ENCODE measurements around the gene FTO. TPM values are rescaled to one million over a fixed set of nuclear protein-coding genes. Genes with fewer than 3 reads are reported as not detected.

FTO gene
- total and polyA plus RNA-seq, 9 donors = 45.0 to 71.1 (median 55.6) TPM

GRCh38 chr16:54099627-54100026 is 395.7 kb downstream of the FTO start:
- H3K27ac ChIP-seq (ENCODE audit: low read length) = no peak overlapping the region
- no peaks in the 10 kb centered on the region for H3K4me1 ChIP-seq (ENCODE audit: control insufficient read depth, insufficient read depth, low read length)
- WGBS (ENCODE audit: insufficient coverage) = 40% methylated on average over 1 of the region's 5 CpGs
- no peak for DNase-seq
- peaks cover 9% of the 10 kb centered on the region for H3K9me3 ChIP-seq (replicated peaks; ENCODE audit: control insufficient read depth, low read depth, low read length)
- H3K36me3 ChIP-seq (ENCODE audit: control insufficient read depth, insufficient read depth, low read length) = peaks cover 7% of the 10 kb centered on the region
- H3K27me3 ChIP-seq (ENCODE audit: control insufficient read depth, insufficient read depth, low read length) = no peaks in the 10 kb centered on the region
- no peak overlapping the region for H3K4me3 ChIP-seq (ENCODE audit: low read length)

- 53% methylated on average over 2 of the region's 10 CpGs for WGBS (ENCODE audit: insufficient coverage)
- H3K27me3 ChIP-seq (ENCODE audit: control insufficient read depth, insufficient read depth, low read length) = no peaks in the 10 kb centered on the region
- H3K9me3 ChIP-seq (replicated peaks; ENCODE audit: control insufficient read depth, low read depth, low read length) = no peaks in the 10 kb centered on the region
- no peak overlapping the region for H3K27ac ChIP-seq (ENCODE audit: low read length)
- H3K36me3 ChIP-seq (ENCODE audit: control insufficient read depth, insufficient read depth, low read length) = no peaks in the 10 kb centered on the region
- DNase-seq = no peak
- H3K4me3 ChIP-seq (ENCODE audit: low read length) = no peak overlapping the region
- no peaks in the 10 kb centered on the region for H3K4me1 ChIP-seq (ENCODE audit: control insufficient read depth, insufficient read depth, low read length)
Measured at GRCh38 chr16:54102888-54103866, 399.2 kb downstream of the FTO start.

DNA sequence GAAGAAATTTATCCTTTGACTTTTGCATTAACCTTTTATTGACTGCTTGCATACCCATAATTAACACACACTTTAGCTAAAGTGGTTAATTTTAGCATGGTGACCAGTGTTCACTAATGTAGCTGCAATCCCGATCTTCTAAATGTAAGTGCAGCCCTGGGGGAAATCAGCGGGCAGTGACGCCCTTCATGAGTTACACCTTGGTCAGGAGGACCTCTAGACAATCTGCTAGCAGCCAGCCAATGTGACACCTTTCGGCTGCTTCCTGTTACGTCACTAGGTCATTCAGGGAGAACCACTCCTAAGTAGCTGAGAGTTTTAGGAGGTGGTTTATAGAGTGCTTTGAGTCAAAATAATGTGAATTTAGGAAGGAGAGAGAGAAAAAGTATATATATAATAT is 402.1 kb downstream of the FTO start:
- Histone ChIP-seq H3K4me3 (ENCODE audit: low read length) (no peak overlapping the region), H3K4me1 (ENCODE audit: control insufficient read depth, insufficient read depth, low read length) (no peaks in the 10 kb centered on the region), H3K9me3 (replicated peaks; ENCODE audit: control insufficient read depth, low read depth, low read length) (no peaks in the 10 kb centered on the region), H3K27ac (ENCODE audit: low read length) (no peak overlapping the region), H3K36me3 (ENCODE audit: control insufficient read depth, insufficient read depth, low read length) (no peaks in the 10 kb centered on the region), H3K27me3 (ENCODE audit: control insufficient read depth, insufficient read depth, low read length) (no peaks in the 10 kb centered on the region)
- WGBS (ENCODE audit: insufficient coverage) = 100% methylated on average over 3 of the region's 5 CpGs
- no peak for DNase-seq

- H3K4me3 ChIP-seq (ENCODE audit: low read length) = no peak overlapping the region
- H3K36me3 ChIP-seq (ENCODE audit: control insufficient read depth, insufficient read depth, low read length) = peaks cover 10% of the 10 kb centered on the region
- 83% methylated on average over 1 of the region's 7 CpGs for WGBS (ENCODE audit: insufficient coverage)
- H3K27ac ChIP-seq (ENCODE audit: low read length) = no peak overlapping the region
- H3K27me3 ChIP-seq (ENCODE audit: control insufficient read depth, insufficient read depth, low read length) = no peaks in the 10 kb centered on the region
- no peaks in the 10 kb centered on the region for H3K4me1 ChIP-seq (ENCODE audit: control insufficient read depth, insufficient read depth, low read length)
- no peaks in the 10 kb centered on the region for H3K9me3 ChIP-seq (replicated peaks; ENCODE audit: control insufficient read depth, low read depth, low read length)
- no peak for DNase-seq
Measured at GRCh38 chr16:54107583-54108202, 403.7 kb downstream of the FTO start.

DNA sequence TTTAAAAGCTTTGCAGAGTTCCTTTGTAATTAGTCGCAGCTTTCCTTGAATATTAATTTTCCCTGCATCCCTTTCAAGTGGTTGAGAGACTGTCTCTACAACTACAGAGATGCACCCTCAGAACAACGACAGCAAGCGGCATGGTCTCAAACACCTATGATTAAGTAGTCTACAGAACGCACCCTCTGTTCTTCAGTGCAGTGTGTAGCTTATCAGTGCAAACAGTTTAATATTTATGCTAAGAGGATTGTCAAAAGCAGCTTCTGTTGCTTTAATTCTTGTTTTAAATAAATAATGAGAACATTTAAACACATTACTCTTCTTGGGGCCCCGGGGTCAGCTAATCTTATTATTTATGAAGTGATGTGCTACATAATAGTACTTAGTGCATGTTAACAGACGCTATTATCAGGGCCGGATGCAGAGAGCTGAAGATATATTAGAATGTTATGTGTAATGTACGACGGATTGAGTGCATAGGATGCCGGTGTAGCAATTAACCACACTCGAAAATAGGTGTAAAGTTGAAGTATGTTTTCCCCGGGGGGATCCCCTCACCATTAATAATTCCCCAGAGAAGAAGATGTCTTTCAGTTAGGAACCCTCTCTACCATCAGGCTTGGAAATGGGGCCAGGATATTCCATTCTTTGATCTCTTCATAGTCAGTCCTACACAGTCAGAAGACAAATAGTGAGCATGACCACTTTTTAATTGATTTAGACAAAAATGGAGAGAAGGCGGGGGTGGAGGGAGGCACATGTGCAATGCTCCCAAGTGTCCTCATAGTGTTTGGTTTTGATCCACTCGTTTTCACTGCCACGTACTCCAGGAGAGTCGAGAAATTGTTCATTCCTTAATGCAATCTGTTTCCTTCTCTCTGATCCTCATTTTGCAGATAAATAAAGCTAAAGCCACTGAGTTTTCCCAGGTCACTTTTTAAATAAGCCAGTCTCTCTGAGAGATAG is 406.3 kb downstream of the FTO start:
- 93% methylated on average over 3 of the region's 16 CpGs for WGBS (ENCODE audit: insufficient coverage)
- Histone ChIP-seq H3K9me3 (replicated peaks; ENCODE audit: control insufficient read depth, low read depth, low read length) (no peaks in the 10 kb centered on the region), H3K4me3 (ENCODE audit: low read length) (no peak overlapping the region), H3K4me1 (ENCODE audit: control insufficient read depth, insufficient read depth, low read length) (peaks cover 1% of the 10 kb centered on the region), H3K27ac (ENCODE audit: low read length) (no peak overlapping the region), H3K36me3 (ENCODE audit: control insufficient read depth, insufficient read depth, low read length) (peaks cover 25% of the 10 kb centered on the region), H3K27me3 (ENCODE audit: control insufficient read depth, insufficient read depth, low read length) (no peaks in the 10 kb centered on the region)
- no peak for DNase-seq

- WGBS (ENCODE audit: insufficient coverage) = no CpG with 5 or more reads among the region's 8 CpGs
- Histone ChIP-seq H3K36me3 (ENCODE audit: control insufficient read depth, insufficient read depth, low read length) (peaks cover 25% of the 10 kb centered on the region), H3K4me3 (ENCODE audit: low read length) (no peak overlapping the region), H3K9me3 (replicated peaks; ENCODE audit: control insufficient read depth, low read depth, low read length) (no peaks in the 10 kb centered on the region), H3K27me3 (ENCODE audit: control insufficient read depth, insufficient read depth, low read length) (no peaks in the 10 kb centered on the region), H3K27ac (ENCODE audit: low read length) (no peak overlapping the region), H3K4me1 (ENCODE audit: control insufficient read depth, insufficient read depth, low read length) (peaks cover 3% of the 10 kb centered on the region)
- DNase-seq = peak; percentile 43
Measured at GRCh38 chr16:54112451-54113206, 408.7 kb downstream of the FTO start.

GRCh38 chr16:54115558-54115957 is 411.6 kb downstream of the FTO start:
- WGBS (ENCODE audit: insufficient coverage) = 100% methylated on average over 5 of the region's 9 CpGs
- Histone ChIP-seq H3K4me3 (ENCODE audit: low read length) (no peak overlapping the region), H3K27me3 (ENCODE audit: control insufficient read depth, insufficient read depth, low read length) (no peaks in the 10 kb centered on the region)

DNA sequence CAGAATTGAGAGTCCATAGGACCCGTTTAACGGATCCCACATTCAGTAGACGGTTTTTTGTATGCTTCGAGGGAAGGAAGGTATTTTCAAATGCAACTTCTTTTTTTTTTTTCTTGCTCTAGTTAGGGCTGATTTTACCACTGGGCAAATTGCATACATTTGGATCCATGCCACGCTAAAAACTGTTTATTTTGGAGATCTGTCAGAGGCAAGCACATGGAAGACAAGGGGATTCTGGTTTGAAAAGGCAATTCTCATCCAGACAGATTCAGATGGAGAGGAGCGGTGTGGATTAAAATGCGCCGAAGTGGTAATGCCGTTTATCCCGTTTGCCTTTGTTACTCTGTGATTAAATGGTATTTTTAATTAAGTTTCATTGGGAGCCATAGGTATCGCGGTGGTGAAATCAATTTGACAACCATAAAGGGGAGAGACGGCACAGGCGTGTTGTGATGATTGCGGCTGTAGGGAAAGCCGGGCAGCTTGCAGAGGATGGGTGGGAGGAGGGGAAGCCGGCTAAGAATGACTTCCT is 412.2 kb downstream of the FTO start:
- no peak for DNase-seq
- whole genome bisulfite sequencing (ENCODE audit: insufficient coverage) = 68% methylated on average over 15 of the region's 17 CpGs
- no peak overlapping the region for H3K27ac ChIP-seq (ENCODE audit: low read length)
- H3K9me3 ChIP-seq (replicated peaks; ENCODE audit: control insufficient read depth, low read depth, low read length) = no peaks in the 10 kb centered on the region
- H3K27me3 ChIP-seq (ENCODE audit: control insufficient read depth, insufficient read depth, low read length) = no peaks in the 10 kb centered on the region
- peaks cover 25% of the 10 kb centered on the region for H3K36me3 ChIP-seq (ENCODE audit: control insufficient read depth, insufficient read depth, low read length)
- H3K4me3 ChIP-seq (ENCODE audit: low read length) = no peak overlapping the region
- peaks cover 3% of the 10 kb centered on the region for H3K4me1 ChIP-seq (ENCODE audit: control insufficient read depth, insufficient read depth, low read length)

More at GRCh38 chr16:54115558-54115957, 411.6 kb downstream of the FTO start:
- Histone ChIP-seq H3K9me3 (replicated peaks; ENCODE audit: control insufficient read depth, low read depth, low read length) (no peaks in the 10 kb centered on the region), H3K4me1 (ENCODE audit: control insufficient read depth, insufficient read depth, low read length) (peaks cover 3% of the 10 kb centered on the region), H3K27ac (ENCODE audit: low read length) (no peak overlapping the region), H3K36me3 (ENCODE audit: control insufficient read depth, insufficient read depth, low read length) (peaks cover 25% of the 10 kb centered on the region)
- no peak for DNase-seq

DNA sequence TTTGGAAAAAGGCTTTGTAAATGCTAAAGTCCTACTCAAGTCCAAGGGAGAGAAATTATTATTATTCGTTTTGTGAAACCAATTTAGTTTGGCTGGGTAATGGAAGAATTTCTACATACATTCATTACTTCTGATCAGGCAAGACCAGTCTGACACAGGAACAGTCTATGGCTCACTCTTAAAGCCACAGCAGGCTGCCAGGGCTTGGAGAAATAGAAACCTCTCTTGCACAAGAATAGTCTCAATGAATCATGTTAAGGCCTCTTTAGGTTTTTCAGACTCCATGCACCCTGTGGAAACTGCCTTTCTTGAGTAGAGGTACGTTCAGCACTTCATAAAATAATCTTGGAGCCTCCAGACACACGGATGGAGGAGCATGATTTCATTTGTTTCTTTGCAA is 414.9 kb downstream of the FTO start:
- 63% methylated on average over 2 of the region's 3 CpGs for WGBS (ENCODE audit: insufficient coverage)
- no peaks in the 10 kb centered on the region for H3K9me3 ChIP-seq (replicated peaks; ENCODE audit: control insufficient read depth, low read depth, low read length)

More for the DNA sequence above, 414.9 kb downstream of the FTO start:
- Histone ChIP-seq H3K4me3 (ENCODE audit: low read length) (no peak overlapping the region), H3K36me3 (ENCODE audit: control insufficient read depth, insufficient read depth, low read length) (peaks cover 6% of the 10 kb centered on the region), H3K27ac (ENCODE audit: low read length) (no peak overlapping the region), H3K4me1 (ENCODE audit: control insufficient read depth, insufficient read depth, low read length) (peaks cover 3% of the 10 kb centered on the region), H3K27me3 (ENCODE audit: control insufficient read depth, insufficient read depth, low read length) (no peaks in the 10 kb centered on the region)
- no peak for DNase-seq

Data from muscle of leg (tissue), 11 donors.